ENCODE data around the gene EEIG2. TPM values are rescaled to one million over a fixed set of nuclear protein-coding genes. Genes with fewer than 3 reads are reported as not detected.

The EEIG2 gene
- polyA plus RNA-seq, 1 of the 3 experiments (the other 2 are of a cell fraction), result 2.9 TPM

- DNase-seq, result no peak
- H3K4me2 ChIP-seq, result no peak overlapping the region
Observed at GRCh38 chr1:108592030-108592759, 32.3 kb downstream of the EEIG2 start.

GRCh38 chr1:108593448-108593847 lies 33.5 kb downstream of the EEIG2 start:
- Histone ChIP-seq H3K4me1 (ENCODE audit: control insufficient read depth in 1 of 2, insufficient read depth in 2 of 2, low read depth in 1 of 2, low read length in 1 of 2) (peaks cover 24 to 38% of the 10 kb centered on the region in 2 experiments), H2AFZ (ENCODE audit: low read depth) (no peak overlapping the region), H3K9me2 (no peaks in the 10 kb centered on the region), H3K79me2 (ENCODE audit: insufficient read depth) (peaks cover 6% of the 10 kb centered on the region), H3F3A (replicated peaks; ENCODE audit: insufficient read depth) (peaks cover 13% of the 10 kb centered on the region), H3K36me3 (replicated peaks in 1 of 2; ENCODE audit: control insufficient read depth in 1 of 2, insufficient read depth in 2 of 2, low read length in 1 of 2) (no peaks in the 10 kb centered on the region), H3K9me3 (no peaks in the 10 kb centered on the region), H3K27me3 (ENCODE audit: insufficient read depth) (no peaks in the 10 kb centered on the region), H3K9ac (no peak overlapping the region), H3K4me3 (ENCODE audit: low read depth in 2 of 2, low read length in 1 of 2) (no peak overlapping the region), H3K27ac (ENCODE audit: low read depth in 2 of 2, low read length in 1 of 2) (no peak overlapping the region), H4K20me1 (ENCODE audit: insufficient read depth) (no peaks in the 10 kb centered on the region; the same call in 1 of the 2 replicates), H3K4me2 (no peak overlapping the region)
- no peak for DNase-seq
- TF ChIP-seq RCOR1 (IDR thresholded peaks at IDR 0.05; ENCODE audit: low read length) (no peak), USF1 (IDR thresholded peaks at IDR 0.05; ENCODE audit: borderline replicate concordance, low read depth) (no peak), EZH2phosphoT487 (IDR thresholded peaks at IDR 0.05; ENCODE audit: borderline replicate concordance, low read depth) (no peak), FOXJ3 (CRISPR knock-in tag; IDR thresholded peaks at IDR 0.05) (no peak), NRF1 (IDR thresholded peaks at IDR 0.05; ENCODE audit: low read depth, low read length) (no peak), SIN3A (IDR thresholded peaks at IDR 0.05; ENCODE audit: borderline replicate concordance, low read depth, low read length) (no peak), TEAD4 (IDR thresholded peaks at IDR 0.05; ENCODE audit: borderline replicate concordance, insufficient read depth) (no peak), PBX3 (IDR thresholded peaks at IDR 0.05) (no peak), MEF2A (IDR thresholded peaks at IDR 0.05; ENCODE audit: borderline replicate concordance, low read depth) (no peak), USF2 (IDR thresholded peaks at IDR 0.05; ENCODE audit: borderline replicate concordance, low read depth, low read length) (no peak), SMC3 (IDR thresholded peaks at IDR 0.05; ENCODE audit: low read depth, low read length) (no peak)
- WGBS (ENCODE audit: low lambda C conversion rate), result 100% methylated on average over 2 of the region's 2 CpGs
- POLR2A ChIA-PET, result no interaction called here
- CTCF ChIA-PET, result interaction anchor here (1.4 to 2.3 kb wide), 2 partner anchors 50 kb away, joined by 3 to 5 read pairs; no protein-coding TSS in a partner anchor

More at GRCh38 chr1:108592030-108592759, 32.3 kb downstream of the EEIG2 start:
- CTCF ChIA-PET, result interaction anchor here (1.4 kb wide), 1 partner anchor 51 kb away, joined by 3 read pairs; no protein-coding TSS in a partner anchor
- Histone ChIP-seq H3K4me3 (ENCODE audit: low read depth in 2 of 2, low read length in 1 of 2) (no peak overlapping the region), H4K20me1 (ENCODE audit: insufficient read depth) (no peaks in the 10 kb centered on the region; the same call in 1 of the 2 replicates), H2AFZ (ENCODE audit: low read depth) (no peak overlapping the region), H3K27ac (ENCODE audit: low read depth in 2 of 2, low read length in 1 of 2) (peak overlapping the region in 1 of 2 experiments; percentile 82; a peak in 2 of 4 replicates), H3K9ac (no peak overlapping the region), H3K27me3 (ENCODE audit: insufficient read depth) (no peaks in the 10 kb centered on the region), H3K9me2 (no peaks in the 10 kb centered on the region), H3F3A (replicated peaks; ENCODE audit: insufficient read depth) (peaks cover 13% of the 10 kb centered on the region), H3K79me2 (ENCODE audit: insufficient read depth) (peaks cover 10% of the 10 kb centered on the region), H3K36me3 (replicated peaks in 1 of 2; ENCODE audit: control insufficient read depth in 1 of 2, insufficient read depth in 2 of 2, low read length in 1 of 2) (no peaks in the 10 kb centered on the region), H3K9me3 (no peaks in the 10 kb centered on the region), H3K4me1 (ENCODE audit: control insufficient read depth in 1 of 2, insufficient read depth in 2 of 2, low read depth in 1 of 2, low read length in 1 of 2) (peaks cover 22 to 38% of the 10 kb centered on the region in 2 experiments)
- POLR2A ChIA-PET, result no interaction called here
- WGBS (ENCODE audit: low lambda C conversion rate), result 85% methylated on average over 5 of the region's 5 CpGs
- TF ChIP-seq ELF1 (IDR thresholded peaks at IDR 0.05) (no peak), CHD2 (IDR thresholded peaks at IDR 0.05; ENCODE audit: low read length, partially characterized antibody) (no peak), TEAD4 (IDR thresholded peaks at IDR 0.05; ENCODE audit: borderline replicate concordance, insufficient read depth) (no peak), TAF1 (IDR thresholded peaks at IDR 0.05; ENCODE audit: borderline replicate concordance, low read depth, low read length) (no peak)

Measured in SK-N-SH (cell line).